Astrocyte of the cerebellum (primary cell): ENCODE measurements around the gene CACNG5.

Experiments used
- DNase-seq: peaks from one replicate; pipeline ENCODE4 v3.0.0-alpha.2; 2011; ENCODE audit warnings: low read depth
- H3K4me3 ChIP-seq: 2 replicates; pipeline ENCODE4 v1.5.1; 2011; ENCODE audit warnings: mild to moderate bottlenecking, low read depth, low read length, moderate library complexity
- CTCF ChIP-seq: IDR thresholded peaks from 2 replicates; pipeline ENCODE4 v1.5.1; 2012; ENCODE audit warnings: low read length, low read depth, moderate library complexity, mild to moderate bottlenecking; ENCODE audit errors: missing control alignments
- in situ Hi-C: cut with HindIII; loops from 2 replicates; pipeline ENCODE4 v1.10.0; 2017; ENCODE audit warnings: low sequenced_read_pairs

Gene CACNG5

GRCh38 chr17:66903781-66904180 lies 68.9 kb downstream of the CACNG5 start:
- DNase-seq: no peak
- in situ Hi-C loops: loop anchor here (25.0 kb wide), 1 partner anchor 191 kb away; no protein-coding TSS in a partner anchor
- no peak for TF ChIP-seq CTCF

GRCh38 chr17:66904760-66905624 lies 70.1 kb downstream of the CACNG5 start:
- in situ Hi-C loops: loop anchor here (25.0 kb wide), 1 partner anchor 193 kb away; no protein-coding TSS in a partner anchor
- peak; percentile 49 for DNase-seq
- TF ChIP-seq CTCF: no peak
- H3K4me3 ChIP-seq: no peak overlapping the region

More at GRCh38 chr17:66903781-66904180, 68.9 kb downstream of the CACNG5 start:
- no peak overlapping the region for H3K4me3 ChIP-seq

- peak; percentile 95 for TF ChIP-seq CTCF
- in situ Hi-C loops: loop anchor here (25.0 kb wide), 1 partner anchor 194 kb away; no protein-coding TSS in a partner anchor
- peak; percentile 72 for DNase-seq
- H3K4me3 ChIP-seq: no peak overlapping the region
These were observed 71.7 kb downstream of the CACNG5 start for GRCh38 chr17:66906321-66907278.

GRCh38 chr17:66909804-66910373 lies 75.0 kb downstream of the CACNG5 start:
- no peak for TF ChIP-seq CTCF
- in situ Hi-C loops: loop anchor here (25.0 kb wide), 1 partner anchor 198 kb away; no protein-coding TSS in a partner anchor
- DNase-seq: no peak
- no peak overlapping the region for H3K4me3 ChIP-seq

- in situ Hi-C loops: loop anchor here (25.0 kb wide), 1 partner anchor 198 kb away; no protein-coding TSS in a partner anchor
- no peak for TF ChIP-seq CTCF
- H3K4me3 ChIP-seq: no peak overlapping the region
- no peak for DNase-seq
These were observed 75.9 kb downstream of the CACNG5 start for GRCh38 chr17:66910651-66911285.
